Activated CD4-positive, alpha-beta memory T cell treated with anti-CD3 and anti-CD28 coated beads, Interleukin-2, amount 10 ng/mL, durations not matched to agents 7 days and 5 days (primary cell): ENCODE data around the gene TMEM59L. TPM values are rescaled to one million over a fixed set of nuclear protein-coding genes. Genes with fewer than 3 reads are reported as not detected.
"Not testable (repeated sequence)": the region's sequence is repeated elsewhere in the genome, so short reads cannot be mapped to it uniquely, and the experiment has no call there.

Source experiments
- CTCF ChIA-PET: fragments of 350-600 bp; sonication (Branson Sonifier 250); formaldehyde crosslinking; loops from one replicate; lab custom pipeline; 2021; ENCODE audit warnings: antibody characterized with exemption, inconsistent platforms; lab: Charles Lee
- POLR2A ChIA-PET: fragments of 350-600 bp; sonication (Branson Sonifier 250); formaldehyde crosslinking; loops from one replicate; lab custom pipeline; 2021; ENCODE audit warnings: antibody characterized with exemption; lab: Charles Lee
- DNase-seq: peaks from one replicate; pipeline ENCODE4 v3.0.0-alpha.2; 2020
- H3K27ac Mint-ChIP-seq: one replicate; pipeline ENCODE4 v1.8.0; 2021; ENCODE audit warnings: mild to moderate bottlenecking, mixed read lengths
- H3K27me3 Mint-ChIP-seq: one replicate; pipeline ENCODE4 v1.8.0; 2021; ENCODE audit warnings: mixed read lengths
- H3K36me3 Mint-ChIP-seq: one replicate; pipeline ENCODE4 v1.8.0; 2021; ENCODE audit warnings: low read depth, mixed read lengths
- H3K4me1 Mint-ChIP-seq: one replicate; pipeline ENCODE4 v1.8.0; 2021; ENCODE audit warnings: mixed read lengths
- H3K4me3 Mint-ChIP-seq: one replicate; pipeline ENCODE4 v1.8.0; 2021; ENCODE audit warnings: mild to moderate bottlenecking, mixed read lengths
- H3K9me3 Mint-ChIP-seq: one replicate; pipeline ENCODE4 v1.8.0; 2021; ENCODE audit warnings: mixed read lengths
- total RNA-seq, 2 experiments: library from RNA; stranded (reverse); gene quantifications; one replicate each; pipeline ENCODE4 v1.2.3, GENCODE V29; 2021

TMEM59L gene
- total RNA-seq, 2 experiments from 2014 or later, result 0.13 TPM; not detected in 1

- H3K4me3 Mint-ChIP-seq, result no peak overlapping the region
- ChIA-PET POLR2A (interaction anchor here (1.4 kb wide), 1 partner anchor 11 kb away, joined by 5 read pairs; no protein-coding TSS in a partner anchor), CTCF (no interaction called here)
- H3K36me3 Mint-ChIP-seq, result no peaks in the 10 kb centered on the region
- peaks cover 12% of the 10 kb centered on the region for H3K4me1 Mint-ChIP-seq
- no peak for DNase-seq
- H3K27me3 Mint-ChIP-seq, result peaks cover 9% of the 10 kb centered on the region
- H3K27ac Mint-ChIP-seq, result no peak overlapping the region
- H3K9me3 Mint-ChIP-seq, result no peaks in the 10 kb centered on the region
These were observed 15.9 kb upstream of the TMEM59L start for GRCh38 chr19:18596752-18597157.

- ChIA-PET POLR2A (no interaction called here), CTCF (no interaction called here)
- Mint-ChIP-seq H3K27ac (no peak overlapping the region), H3K4me1 (peaks cover 12% of the 10 kb centered on the region), H3K36me3 (no peaks in the 10 kb centered on the region), H3K9me3 (no peaks in the 10 kb centered on the region), H3K27me3 (peaks cover 19% of the 10 kb centered on the region), H3K4me3 (no peak overlapping the region)
- DNase-seq, result no peak
These were observed 14.6 kb upstream of the TMEM59L start for GRCh38 chr19:18597809-18598660.

- H3K9me3 Mint-ChIP-seq, result no peaks in the 10 kb centered on the region
- H3K4me3 Mint-ChIP-seq, result no peak overlapping the region
- POLR2A ChIA-PET, result no interaction called here
- H3K27me3 Mint-ChIP-seq, result peaks cover 28% of the 10 kb centered on the region
- DNase-seq, result no peak
- CTCF ChIA-PET, result no interaction called here
- H3K27ac Mint-ChIP-seq, result no peak overlapping the region
- peaks cover 9% of the 10 kb centered on the region for H3K4me1 Mint-ChIP-seq
- no peaks in the 10 kb centered on the region for H3K36me3 Mint-ChIP-seq
These were observed 13.2 kb upstream of the TMEM59L start for GRCh38 chr19:18599485-18599884.

GRCh38 chr19:18600692-18601397 lies 11.8 kb upstream of the TMEM59L start:
- H3K36me3 Mint-ChIP-seq, H3K4me3 Mint-ChIP-seq, POLR2A ChIA-PET, H3K27ac Mint-ChIP-seq, DNase-seq, H3K4me1 Mint-ChIP-seq, H3K9me3 Mint-ChIP-seq: not testable (repeated sequence)
- CTCF ChIA-PET, result interaction anchor here (2.7 kb wide), 1 partner anchor 12 kb away, joined by 9 read pairs; the partner anchor contains the start of gene REX1BD
- H3K27me3 Mint-ChIP-seq, result peaks cover 36% of the 10 kb centered on the region

- H3K4me3 Mint-ChIP-seq, result no peak overlapping the region
- H3K9me3 Mint-ChIP-seq, result no peaks in the 10 kb centered on the region
- DNase-seq, result no peak
- no peak overlapping the region for H3K27ac Mint-ChIP-seq
- H3K4me1 Mint-ChIP-seq, result peaks cover 3% of the 10 kb centered on the region
- peaks cover 33% of the 10 kb centered on the region for H3K27me3 Mint-ChIP-seq
- ChIA-PET CTCF (interaction anchor here (2.7 kb wide), 1 partner anchor 13 kb away, joined by 9 read pairs; the partner anchor contains the start of gene REX1BD), POLR2A (no interaction called here)
- no peaks in the 10 kb centered on the region for H3K36me3 Mint-ChIP-seq
These were observed 10.8 kb upstream of the TMEM59L start for GRCh38 chr19:18601875-18602274.

- CTCF ChIA-PET, result interaction anchor here (1.0 to 2.7 kb wide), 2 partner anchors 9 to 15 kb away, joined by 4 to 9 read pairs; partner anchors contain the start of gene REX1BD
- no peaks in the 10 kb centered on the region for H3K9me3 Mint-ChIP-seq
- H3K27ac Mint-ChIP-seq, result no peak overlapping the region
- no peak overlapping the region for H3K4me3 Mint-ChIP-seq
- POLR2A ChIA-PET, result no interaction called here
- H3K4me1 Mint-ChIP-seq, result peaks cover 3% of the 10 kb centered on the region
- H3K27me3 Mint-ChIP-seq, result peaks cover 47% of the 10 kb centered on the region
- no peaks in the 10 kb centered on the region for H3K36me3 Mint-ChIP-seq
- no peak for DNase-seq
These were observed 9.3 kb upstream of the TMEM59L start for GRCh38 chr19:18603255-18603957.

GRCh38 chr19:18603958-18604819 lies 8.5 kb upstream of the TMEM59L start:
- no peak overlapping the region for H3K27ac Mint-ChIP-seq
- H3K9me3 Mint-ChIP-seq, result no peaks in the 10 kb centered on the region
- ChIA-PET POLR2A (no interaction called here), CTCF (no interaction called here)
- no peak overlapping the region for H3K4me3 Mint-ChIP-seq
- peaks cover 3% of the 10 kb centered on the region for H3K4me1 Mint-ChIP-seq
- DNase-seq, result no peak
- peaks cover 55% of the 10 kb centered on the region for H3K27me3 Mint-ChIP-seq
- H3K36me3 Mint-ChIP-seq, result no peaks in the 10 kb centered on the region

GRCh38 chr19:18604820-18605159 lies 7.9 kb upstream of the TMEM59L start:
- DNase-seq, result no peak
- H3K27me3 Mint-ChIP-seq, result peaks cover 61% of the 10 kb centered on the region
- no peaks in the 10 kb centered on the region for H3K9me3 Mint-ChIP-seq
- H3K36me3 Mint-ChIP-seq, result no peaks in the 10 kb centered on the region
- POLR2A ChIA-PET, result no interaction called here
- H3K4me1 Mint-ChIP-seq, result peaks cover 3% of the 10 kb centered on the region
- no peak overlapping the region for H3K27ac Mint-ChIP-seq
- no peak overlapping the region for H3K4me3 Mint-ChIP-seq
- CTCF ChIA-PET, result no interaction called here

- H3K9me3 Mint-ChIP-seq, result no peaks in the 10 kb centered on the region
- H3K27ac Mint-ChIP-seq, result no peak overlapping the region
- H3K4me3 Mint-ChIP-seq, result no peak overlapping the region
- no peaks in the 10 kb centered on the region for H3K36me3 Mint-ChIP-seq
- peaks cover 3% of the 10 kb centered on the region for H3K4me1 Mint-ChIP-seq
- ChIA-PET POLR2A (no interaction called here), CTCF (no interaction called here)
- DNase-seq, result no peak
- peaks cover 65% of the 10 kb centered on the region for H3K27me3 Mint-ChIP-seq
These were observed 7.5 kb upstream of the TMEM59L start for GRCh38 chr19:18605196-18605545.

GRCh38 chr19:18605546-18606280 lies 7.0 kb upstream of the TMEM59L start:
- ChIA-PET CTCF (no interaction called here), POLR2A (no interaction called here)
- Mint-ChIP-seq H3K36me3 (no peaks in the 10 kb centered on the region), H3K27ac (no peak overlapping the region), H3K4me1 (peaks cover 3% of the 10 kb centered on the region), H3K9me3 (no peaks in the 10 kb centered on the region), H3K27me3 (peaks cover 68% of the 10 kb centered on the region), H3K4me3 (no peak overlapping the region)
- no peak for DNase-seq

- Mint-ChIP-seq H3K27me3 (peaks cover 74% of the 10 kb centered on the region), H3K4me3 (no peak within 1 kb of the TSS), H3K9me3 (no peaks in the 10 kb centered on the region), H3K4me1 (peaks cover 8% of the 10 kb centered on the region), H3K27ac (no peak within 1 kb of the TSS), H3K36me3 (no peaks in the 10 kb centered on the region)
- ChIA-PET CTCF (no interaction called here), POLR2A (no interaction called here)
- no peak for DNase-seq
These were observed 6.1 kb upstream of the TMEM59L start, which contains the start of gene CRLF1 for GRCh38 chr19:18606281-18607225. Gene CRLF1, minus strand, starts transcription at chr19:18606799. Its CDS starts 143 bp downstream, at chr19:18606656.
